Esophagus squamous epithelium (tissue), 5 donors: ENCODE measurements around the gene TIA1. TPM values are rescaled to one million over a fixed set of nuclear protein-coding genes. Genes with fewer than 3 reads are reported as not detected.
A peak's percentile ranks its signal among the peaks of the same experiment; 100 is the strongest.

Source experiments
- DNase-seq: peaks from one replicate; lab custom pipeline; 2025; lab: John Stamatoyannopoulos, UW
- H3K27ac ChIP-seq, 4 donors: fragments of 200-600 bp; sonication (generic); one replicate each; pipeline ENCODE4 v1.5.1; 2016 to 2019; ENCODE audit warnings: mild to moderate bottlenecking in 1 of 4
- H3K27me3 ChIP-seq, 4 donors: fragments of 200-600 bp; sonication (generic); 1 replicate in 3 of 4; 2 replicates in 1 of 4; pipeline versions ENCODE4 v1.5.1 to v1.6.0; 2017 to 2021; ENCODE audit warnings: antibody characterized with exemption in 1 of 4
- H3K36me3 ChIP-seq, 3 donors: fragments of 200-600 bp; sonication (generic); one replicate each; pipeline ENCODE4 v1.5.1; 2016 to 2019
- H3K4me1 ChIP-seq, 3 donors: fragments of 200-600 bp; sonication (generic); one replicate each; pipeline ENCODE4 v1.5.1; 2017 to 2019
- H3K4me3 ChIP-seq, 4 donors: fragments of 200-600 bp; sonication (generic); 1 replicate in 3 of 4; 2 replicates in 1 of 4; pipeline ENCODE4 v1.5.1; 2016 to 2019; ENCODE audit warnings: mild to moderate bottlenecking in 2 of 4, moderate library complexity in 1 of 4
- H3K9me3 ChIP-seq, 3 donors: fragments of 200-600 bp; sonication (generic); one replicate each; pipeline ENCODE4 v1.5.1; 2016 to 2019
- CTCF ChIP-seq, 6 experiments: fragments of 450-650 bp in 4 of 6; fragments of 200-600 bp in 2 of 6; sonication (generic) in 2 of 6; IDR thresholded peaks; one replicate each; pipeline ENCODE4 v1.5.1; 2016 to 2019; ENCODE audit warnings: antibody characterized with exemption in 6 of 6, mild to moderate bottlenecking in 4 of 6, moderate library complexity in 4 of 6
- POLR2A ChIP-seq, 4 donors: fragments of 450-650 bp; IDR thresholded peaks; one replicate each; pipeline ENCODE4 v1.6.1; 2017; ENCODE audit warnings: antibody characterized with exemption in 4 of 4, mild to moderate bottlenecking in 4 of 4, moderate library complexity in 3 of 4
- WGBS, 2 donors: methylation state at CpG; one replicate each; pipeline ENCODE4 v1.1.5; 2018; 5-methylcytosine and 5-hydroxymethylcytosine counted together
- intact Hi-C: fragments of 100-400 bp; cut with DNase I; formaldehyde crosslinking; loops from one replicate; pipeline ENCODE4 v1.15.0; 2022
- small RNA-seq, 4 donors: library from RNA; depleted of rRNA; stranded (forward); fragments of <200 nt; gene quantifications; one replicate each; pipeline ENCODE3, GENCODE V24; 2016
- total RNA-seq, 4 donors: library from RNA; depleted of rRNA; stranded (reverse); fragments of >200 nt; gene quantifications; one replicate each; pipeline ENCODE4 v1.1.0, GENCODE V29; 2016
- donor health status: DM: yes; HTN: yes; CAD: no.

Gene TIA1
- total RNA-seq, 4 donors from 2014 or later = 34.0 to 73.1 (median 37.8) TPM

- TF ChIP-seq POLR2A (IDR thresholded peaks at IDR 0.05) (no peak), CTCF (IDR thresholded peaks at IDR 0.05) (no peak)
- H3K27ac ChIP-seq = peak overlapping the region in 2 of 4 donors; percentile 47 to 54
- no peaks in the 10 kb centered on the region for H3K27me3 ChIP-seq
- H3K4me3 ChIP-seq = no peak overlapping the region
- H3K4me1 ChIP-seq = no peaks in the 10 kb centered on the region
- no peak for DNase-seq
- intact Hi-C loops = no loop called here
- WGBS, 2 donors = 86 to 94% methylated on average over 6 of the region's 6 CpGs
- peaks cover 7 to 99% (median 27%) of the 10 kb centered on the region in 3 donors for H3K36me3 ChIP-seq
- no peaks in the 10 kb centered on the region for H3K9me3 ChIP-seq
Observed at GRCh38 chr2:70160545-70160944, 87.9 kb downstream of the TIA1 start.

Small RNA genes within 50 kb of the gene (small RNA-seq; reads per million reads assigned to genes)
- gene AC016700.2 (0 reads per million in 4 donors), gene MIR1285-2 (0 reads per million in 4 donors)

Other genes with a start within 250 kb of the TIA1 start
- gene PCBP1, start 161.2 kb downstream of the TIA1 start, total RNA-seq = 100 to 1,000 TPM in 3 of 4 donors, 10 to 100 TPM in 1; 96.8 to 205 (median 177) TPM
- 10 to 100 TPM in 1 of 4 donors, 1 to 10 TPM in 3; 4.5 to 15.1 (median 8.7) TPM for gene C2orf42, start 57.6 kb downstream of the TIA1 start, total RNA-seq
- gene PCYOX1, start 9.5 kb upstream of the TIA1 start, total RNA-seq = 10 to 100 TPM; 38.0 to 68.2 (median 41.6) TPM
- 100 to 1,000 TPM; 101 to 226 (median 152) TPM for gene SNRPG, start 45.1 kb upstream of the TIA1 start, total RNA-seq
- 10 to 100 TPM; 26.9 to 51.1 (median 39.9) TPM for gene FAM136A, start 53.4 kb upstream of the TIA1 start, total RNA-seq